Bone marrow (tissue), 2 donors: Measurements from ENCODE around the gene GALNT9.

Experiments used
- DNase-seq, 2 donors: peaks; one replicate each; lab custom pipeline; 2025; lab: John Stamatoyannopoulos, UW

GALNT9 gene

GRCh38 chr12:132292328-132293319 lies 36.8 kb downstream of the GALNT9 start:
- no peak for DNase-seq

GRCh38 chr12:132291402-132292175 lies 37.8 kb downstream of the GALNT9 start:
- DNase-seq: no peak

- no peak for DNase-seq
Measured at GRCh38 chr12:132290203-132290540, 39.2 kb downstream of the GALNT9 start.

GRCh38 chr12:132289356-132290202 lies 39.8 kb downstream of the GALNT9 start:
- no peak for DNase-seq

- DNase-seq: no peak
Measured at GRCh38 chr12:132288516-132289215, 40.7 kb downstream of the GALNT9 start.

GRCh38 chr12:132287391-132288238 lies 41.8 kb downstream of the GALNT9 start:
- DNase-seq: no peak

GRCh38 chr12:132286912-132287311 lies 42.5 kb downstream of the GALNT9 start:
- no peak for DNase-seq

- DNase-seq: no peak
Measured at GRCh38 chr12:132285991-132286681, 43.3 kb downstream of the GALNT9 start.

GRCh38 chr12:132284827-132285741 lies 44.3 kb downstream of the GALNT9 start:
- no peak for DNase-seq

- no peak for DNase-seq
Measured at GRCh38 chr12:132284071-132284826, 45.1 kb downstream of the GALNT9 start.

GRCh38 chr12:132282950-132283771 lies 46.2 kb downstream of the GALNT9 start:
- no peak for DNase-seq

- DNase-seq: no peak
Measured at GRCh38 chr12:132282031-132282949, 47.1 kb downstream of the GALNT9 start.

- DNase-seq: no peak
Measured at GRCh38 chr12:132281038-132281437, 48.4 kb downstream of the GALNT9 start.

- DNase-seq: no peak
Measured at GRCh38 chr12:132280406-132280805, 49.0 kb downstream of the GALNT9 start.

- no peak for DNase-seq
Measured at GRCh38 chr12:132279930-132280329, 49.5 kb downstream of the GALNT9 start.
